ENCODE measurements around the gene G6PC3.

DNA sequence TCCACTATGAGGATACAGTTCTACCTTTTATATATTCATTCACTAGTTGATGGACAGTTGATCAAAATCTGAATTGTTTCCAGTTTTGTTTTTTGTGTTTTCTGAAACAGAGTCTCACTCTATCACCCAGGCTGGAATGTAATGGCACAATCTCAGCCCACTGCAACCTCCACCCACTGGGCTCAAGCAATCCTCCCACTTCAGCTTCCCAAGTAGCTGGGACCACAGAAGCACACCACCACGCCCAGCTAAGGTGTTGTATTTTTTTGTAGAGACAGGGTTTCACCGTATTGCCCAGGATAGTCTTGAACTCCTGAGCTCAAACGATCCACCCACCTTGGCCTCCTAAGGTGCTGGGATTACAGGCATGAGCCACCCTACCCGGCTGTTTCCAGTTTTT is 25.0 kb upstream of the G6PC3 start:
- TF ChIP-seq, protein P1, sequence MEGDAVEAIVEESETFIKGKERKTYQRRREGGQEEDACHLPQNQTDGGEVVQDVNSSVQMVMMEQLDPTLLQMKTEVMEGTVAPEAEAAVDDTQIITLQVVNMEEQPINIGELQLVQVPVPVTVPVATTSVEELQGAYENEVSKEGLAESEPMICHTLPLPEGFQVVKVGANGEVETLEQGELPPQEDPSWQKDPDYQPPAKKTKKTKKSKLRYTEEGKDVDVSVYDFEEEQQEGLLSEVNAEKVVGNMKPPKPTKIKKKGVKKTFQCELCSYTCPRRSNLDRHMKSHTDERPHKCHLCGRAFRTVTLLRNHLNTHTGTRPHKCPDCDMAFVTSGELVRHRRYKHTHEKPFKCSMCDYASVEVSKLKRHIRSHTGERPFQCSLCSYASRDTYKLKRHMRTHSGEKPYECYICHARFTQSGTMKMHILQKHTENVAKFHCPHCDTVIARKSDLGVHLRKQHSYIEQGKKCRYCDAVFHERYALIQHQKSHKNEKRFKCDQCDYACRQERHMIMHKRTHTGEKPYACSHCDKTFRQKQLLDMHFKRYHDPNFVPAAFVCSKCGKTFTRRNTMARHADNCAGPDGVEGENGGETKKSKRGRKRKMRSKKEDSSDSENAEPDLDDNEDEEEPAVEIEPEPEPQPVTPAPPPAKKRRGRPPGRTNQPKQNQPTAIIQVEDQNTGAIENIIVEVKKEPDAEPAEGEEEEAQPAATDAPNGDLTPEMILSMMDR (IDR thresholded peaks at IDR 0.05): no peak
- no peak for TF ChIP-seq POLR2A (IDR thresholded peaks at IDR 0.05)
- no peak for TF ChIP-seq EP300 (IDR thresholded peaks at IDR 0.05)

All from tibial nerve (tissue), 4 donors.